Trophoblast cell (in vitro differentiated cells and primary cell): Measurements from ENCODE around the gene ARHGAP33.
A peak's percentile ranks its signal among the peaks of the same experiment; 100 is the strongest.

Source experiments
- DNase-seq, 2 donors: peaks; one replicate each; pipeline ENCODE4 v3.0.0-alpha.2; 2016
- H2AFZ ChIP-seq: 2 replicates; pipeline ENCODE4 v1.6.1; 2013; ENCODE audit warnings: low read length, moderate library complexity, mild to moderate bottlenecking; ENCODE audit not compliant: insufficient read depth, poor library complexity
- H2AK5ac ChIP-seq: 2 replicates; pipeline ENCODE4 v1.6.1; 2013; ENCODE audit warnings: mild to moderate bottlenecking, low read length
- H2BK120ac ChIP-seq: 2 replicates; pipeline ENCODE4 v1.6.1; 2013; ENCODE audit warnings: low read length, mild to moderate bottlenecking, moderate library complexity; ENCODE audit not compliant: insufficient read depth, poor library complexity
- H2BK12ac ChIP-seq: 2 replicates; pipeline ENCODE4 v1.6.1; 2013; ENCODE audit warnings: mild to moderate bottlenecking, low read length, moderate library complexity
- H2BK5ac ChIP-seq: 2 replicates; pipeline ENCODE4 v1.6.1; 2013; ENCODE audit warnings: low read length, low read depth, moderate library complexity, mild to moderate bottlenecking; ENCODE audit not compliant: poor library complexity
- H3K14ac ChIP-seq: 2 replicates; pipeline ENCODE4 v1.6.1; 2013; ENCODE audit warnings: mild to moderate bottlenecking, low read length
- H3K18ac ChIP-seq: 2 replicates; pipeline ENCODE4 v1.6.1; 2013; ENCODE audit warnings: mild to moderate bottlenecking, low read length
- H3K23ac ChIP-seq: 2 replicates; pipeline ENCODE4 v1.6.1; 2013; ENCODE audit warnings: low read length
- H3K27ac ChIP-seq: 2 replicates; pipeline ENCODE4 v1.5.1; 2013; ENCODE audit warnings: low read depth, mild to moderate bottlenecking, inconsistent platforms, low read length, moderate library complexity
- H3K27me3 ChIP-seq: 2 replicates; pipeline ENCODE4 v1.6.1; 2013; ENCODE audit warnings: inconsistent platforms, mild to moderate bottlenecking, low read length, moderate library complexity; ENCODE audit not compliant: insufficient read depth
- H3K36me3 ChIP-seq, 2 experiments: 1 replicate in 1 of 2; 2 replicates in 1 of 2; pipeline ENCODE4 v1.6.1; 2013; ENCODE audit warnings: low read length in 2 of 2, mild to moderate bottlenecking in 2 of 2, moderate library complexity in 1 of 2; ENCODE audit not compliant: insufficient read depth in 2 of 2, control insufficient read depth in 1 of 2
- H3K4ac ChIP-seq: 2 replicates; pipeline ENCODE4 v1.6.1; 2013; ENCODE audit warnings: low read depth, mild to moderate bottlenecking, low read length, moderate library complexity
- H3K4me1 ChIP-seq, 2 experiments: 1 replicate in 1 of 2; 2 replicates in 1 of 2; pipeline ENCODE4 v1.6.1; 2013; ENCODE audit warnings: low read length in 2 of 2, mild to moderate bottlenecking in 2 of 2, moderate library complexity in 1 of 2; ENCODE audit not compliant: insufficient read depth in 2 of 2, control insufficient read depth in 1 of 2
- H3K4me2 ChIP-seq: 2 replicates; pipeline ENCODE4 v1.6.1; 2013; ENCODE audit warnings: inconsistent platforms, mild to moderate bottlenecking, low read length, moderate library complexity
- H3K4me3 ChIP-seq: 2 replicates; pipeline ENCODE4 v1.5.1; 2013; ENCODE audit warnings: mild to moderate bottlenecking, low read depth, low read length, inconsistent platforms
- H3K79me1 ChIP-seq: one replicate; pipeline ENCODE4 v1.6.1; 2013; ENCODE audit warnings: low read length
- H3K79me2 ChIP-seq: 2 replicates; pipeline ENCODE4 v1.6.1; 2013; ENCODE audit warnings: low read length, mild to moderate bottlenecking; ENCODE audit not compliant: control insufficient read depth, insufficient read depth, poor library complexity
- H3K9ac ChIP-seq: 2 replicates; pipeline ENCODE4 v1.6.1; 2013; ENCODE audit warnings: mild to moderate bottlenecking, low read length
- H3K9me3 ChIP-seq: 2 replicates; pipeline ENCODE4 v1.6.1; 2013; ENCODE audit warnings: low read depth, mild to moderate bottlenecking, control low read depth, inconsistent platforms, low read length; ENCODE audit not compliant: insufficient read depth
- H4K12ac ChIP-seq: 2 replicates; pipeline ENCODE4 v1.6.1; 2013; ENCODE audit warnings: low read depth, mild to moderate bottlenecking, low read length, moderate library complexity
- H4K8ac ChIP-seq: 2 replicates; pipeline ENCODE4 v1.6.1; 2013; ENCODE audit warnings: low read depth, mild to moderate bottlenecking, low read length, moderate library complexity
- H4K91ac ChIP-seq: one replicate; pipeline ENCODE4 v1.6.1; 2013; ENCODE audit warnings: low read depth, mild to moderate bottlenecking, low read length, moderate library complexity
- WGBS: extraction: QIAGEN DNeasy Blood & Tissue Kit; methylation state at CpG from one replicate; pipeline ENCODE4 v1.1.7; 2013; ENCODE audit warnings: missing lambda C conversion rate; ENCODE audit not compliant: insufficient read length, insufficient coverage; ENCODE audit errors: extremely low coverage; 5-methylcytosine and 5-hydroxymethylcytosine counted together

The ARHGAP33 gene

DNA sequence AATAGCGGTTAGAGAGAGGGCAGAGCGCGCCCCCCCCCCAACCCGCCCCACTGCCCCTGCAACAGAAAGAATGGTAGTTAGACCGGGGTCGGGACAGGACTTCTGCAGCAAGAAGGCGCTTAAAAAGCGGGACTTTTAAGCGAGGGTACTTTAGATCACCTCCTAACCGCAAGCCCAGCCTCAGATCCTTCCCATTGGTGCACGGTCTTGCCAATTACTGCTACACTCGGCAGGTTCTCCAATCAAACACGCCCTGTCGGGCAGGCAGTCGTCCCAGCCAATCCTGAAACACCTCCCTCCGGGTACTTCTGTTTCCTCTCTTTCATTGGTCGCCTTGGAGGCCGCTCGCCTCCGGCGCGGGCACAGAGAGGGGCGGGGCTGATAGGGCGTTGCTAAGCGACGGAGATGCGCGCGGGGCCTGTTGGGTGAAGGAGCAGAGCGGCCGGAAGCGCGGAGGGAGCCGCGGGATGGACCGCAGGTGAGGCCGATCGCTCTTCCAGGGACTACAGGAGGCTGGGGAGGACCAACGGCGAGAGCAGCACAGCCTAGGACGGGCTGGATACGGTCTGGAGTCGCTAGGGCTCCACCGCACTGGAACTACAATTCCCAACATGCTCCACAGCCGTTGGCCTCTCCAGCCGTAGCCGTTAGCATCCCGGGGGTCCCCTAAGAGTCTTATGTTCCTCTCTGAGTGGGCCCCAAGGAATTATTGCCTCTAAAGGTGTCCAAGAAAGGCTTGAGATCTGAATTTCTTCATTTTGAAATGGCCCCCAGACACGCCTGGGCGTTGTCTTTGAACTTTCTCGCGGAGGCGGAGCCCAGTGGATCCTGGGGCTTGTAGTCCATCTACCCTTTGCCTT is 17.4 kb upstream of the ARHGAP33 start, which contains the start of gene PROSER3:
Gene PROSER3 (plus strand): TSS at position 428 of the 860 bp plus-strand sequence. CDS start 40 bp downstream, at position 468.
- H3K4me2 ChIP-seq: peak within 1 kb of the TSS; percentile 69
- H2BK5ac ChIP-seq: peak within 1 kb of the TSS; percentile 88
- H2AFZ ChIP-seq: peak within 1 kb of the TSS; percentile 75
- H3K79me1 ChIP-seq: peaks cover 27% of the 10 kb centered on the region
- peak within 1 kb of the TSS; percentile 93 for H2BK120ac ChIP-seq
- H3K27me3 ChIP-seq: no peaks in the 10 kb centered on the region
- H3K4me1 ChIP-seq: peaks cover 29 to 31% of the 10 kb centered on the region in 2 experiments
- peak within 1 kb of the TSS; percentile 71 for H3K4ac ChIP-seq
- H3K36me3 ChIP-seq: peaks cover 33 to 36% of the 10 kb centered on the region in 2 experiments
- peak within 1 kb of the TSS; percentile 93 for H4K8ac ChIP-seq
- H4K12ac ChIP-seq: peak within 1 kb of the TSS; percentile 85
- DNase-seq: peak; percentile 99
- peak within 1 kb of the TSS; percentile 91 for H3K14ac ChIP-seq
- H3K4me3 ChIP-seq: peak within 1 kb of the TSS; percentile 86
- no peak within 1 kb of the TSS for H3K23ac ChIP-seq
- no CpG with 5 or more reads among the region's 53 CpGs for WGBS
- H2AK5ac ChIP-seq: peak within 1 kb of the TSS; percentile 91
- H3K9ac ChIP-seq: peak within 1 kb of the TSS; percentile 90
- H3K79me2 ChIP-seq: peaks cover 6% of the 10 kb centered on the region
- H2BK12ac ChIP-seq: peak within 1 kb of the TSS; percentile 83
- H3K27ac ChIP-seq: peak within 1 kb of the TSS; percentile 93
- peak within 1 kb of the TSS; percentile 95 for H4K91ac ChIP-seq
- peak within 1 kb of the TSS; percentile 89 for H3K18ac ChIP-seq
- H3K9me3 ChIP-seq: peaks cover 4% of the 10 kb centered on the region

DNA sequence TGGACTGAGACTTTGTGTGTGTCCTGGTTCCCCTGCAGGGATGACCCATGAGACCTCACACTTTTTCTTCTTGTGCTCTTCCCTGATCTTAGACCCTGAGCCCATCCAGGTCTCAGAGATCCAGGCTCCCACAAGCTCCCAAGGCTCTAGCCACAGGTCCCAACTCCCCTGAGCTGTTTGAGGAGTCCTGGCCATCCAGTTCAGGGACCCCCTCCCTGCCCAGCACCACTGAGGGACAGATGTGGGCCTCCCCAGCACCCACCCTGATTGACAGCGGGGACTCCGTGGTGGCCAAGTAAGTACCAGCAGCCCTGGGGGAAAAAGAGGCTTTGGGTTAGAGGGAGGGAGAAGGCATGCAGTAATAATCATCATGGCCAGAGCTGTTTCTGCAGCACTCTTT is 15.7 kb upstream of the ARHGAP33 start:
- H3K27me3 ChIP-seq: no peaks in the 10 kb centered on the region
- H3K4ac ChIP-seq: no peak overlapping the region
- H2BK5ac ChIP-seq: no peak overlapping the region
- H3K23ac ChIP-seq: no peak overlapping the region
- DNase-seq: no peak
- no peak overlapping the region for H3K18ac ChIP-seq
- no peak overlapping the region for H4K12ac ChIP-seq
- no peak overlapping the region for H3K9ac ChIP-seq
- H3K4me2 ChIP-seq: no peak overlapping the region
- peaks cover 26 to 31% of the 10 kb centered on the region in 2 experiments for H3K4me1 ChIP-seq
- H3K79me1 ChIP-seq: peaks cover 27% of the 10 kb centered on the region
- WGBS: no CpG with 5 or more reads among the region's 2 CpGs
- H3K36me3 ChIP-seq: peaks cover 25 to 28% of the 10 kb centered on the region in 2 experiments
- no peak overlapping the region for H4K8ac ChIP-seq
- H3K27ac ChIP-seq: no peak overlapping the region
- no peaks in the 10 kb centered on the region for H3K9me3 ChIP-seq
- H3K79me2 ChIP-seq: peaks cover 6% of the 10 kb centered on the region
- H2AFZ ChIP-seq: no peak overlapping the region
- H4K91ac ChIP-seq: no peak overlapping the region
- H3K4me3 ChIP-seq: no peak overlapping the region
- no peak overlapping the region for H2AK5ac ChIP-seq
- no peak overlapping the region for H2BK120ac ChIP-seq
- no peak overlapping the region for H3K14ac ChIP-seq
- no peak overlapping the region for H2BK12ac ChIP-seq

DNA sequence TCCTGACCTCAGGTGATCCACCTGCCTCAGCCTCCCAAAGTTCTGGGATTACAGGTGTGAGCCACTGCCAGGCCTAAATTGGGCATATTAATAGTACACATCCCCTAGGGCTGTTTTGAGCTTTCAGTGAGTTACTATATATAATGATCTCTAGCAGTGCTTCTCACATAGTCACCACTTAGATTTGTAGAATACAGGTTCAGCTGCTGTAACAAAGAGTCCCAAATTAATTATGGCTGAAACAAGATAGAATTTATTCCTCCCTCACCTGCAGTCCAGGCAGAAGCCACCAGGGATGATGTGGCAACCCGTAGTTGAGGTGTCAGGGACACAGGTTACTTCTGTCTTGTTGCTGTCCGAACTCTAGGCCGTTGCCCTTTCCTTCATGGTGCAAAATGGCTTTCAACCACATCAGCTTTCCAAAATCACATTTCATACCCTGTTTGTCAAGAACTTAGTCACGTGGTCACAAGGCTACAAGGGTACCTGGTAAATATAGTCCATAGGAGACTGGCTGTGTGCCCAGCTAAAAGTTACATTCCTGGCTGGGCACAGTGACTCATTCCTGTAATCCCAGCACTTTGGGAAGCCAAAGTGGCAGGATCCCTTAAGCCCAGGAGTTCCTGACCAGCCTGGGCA is 14.5 kb upstream of the ARHGAP33 start:
- Histone ChIP-seq H3K27ac (no peak overlapping the region), H3K4me1 (peaks cover 16 to 20% of the 10 kb centered on the region in 2 experiments), H3K36me3 (peaks cover 27 to 36% of the 10 kb centered on the region in 2 experiments), H4K91ac (no peak overlapping the region), H3K27me3 (no peaks in the 10 kb centered on the region), H3K4ac (no peak overlapping the region), H3K4me2 (no peak overlapping the region), H3K14ac (no peak overlapping the region), H3K79me1 (peaks cover 20% of the 10 kb centered on the region), H3K4me3 (no peak overlapping the region), H3K79me2 (peaks cover 6% of the 10 kb centered on the region), H4K8ac (no peak overlapping the region), H3K23ac (no peak overlapping the region), H3K18ac (no peak overlapping the region), H2AFZ (no peak overlapping the region), H2BK5ac (no peak overlapping the region), H2BK120ac (no peak overlapping the region), H3K9ac (no peak overlapping the region), H3K9me3 (no peaks in the 10 kb centered on the region), H2BK12ac (no peak overlapping the region), H4K12ac (no peak overlapping the region), H2AK5ac (no peak overlapping the region)
- WGBS: no CpG with 5 or more reads among the region's 4 CpGs
- DNase-seq: no peak

DNA sequence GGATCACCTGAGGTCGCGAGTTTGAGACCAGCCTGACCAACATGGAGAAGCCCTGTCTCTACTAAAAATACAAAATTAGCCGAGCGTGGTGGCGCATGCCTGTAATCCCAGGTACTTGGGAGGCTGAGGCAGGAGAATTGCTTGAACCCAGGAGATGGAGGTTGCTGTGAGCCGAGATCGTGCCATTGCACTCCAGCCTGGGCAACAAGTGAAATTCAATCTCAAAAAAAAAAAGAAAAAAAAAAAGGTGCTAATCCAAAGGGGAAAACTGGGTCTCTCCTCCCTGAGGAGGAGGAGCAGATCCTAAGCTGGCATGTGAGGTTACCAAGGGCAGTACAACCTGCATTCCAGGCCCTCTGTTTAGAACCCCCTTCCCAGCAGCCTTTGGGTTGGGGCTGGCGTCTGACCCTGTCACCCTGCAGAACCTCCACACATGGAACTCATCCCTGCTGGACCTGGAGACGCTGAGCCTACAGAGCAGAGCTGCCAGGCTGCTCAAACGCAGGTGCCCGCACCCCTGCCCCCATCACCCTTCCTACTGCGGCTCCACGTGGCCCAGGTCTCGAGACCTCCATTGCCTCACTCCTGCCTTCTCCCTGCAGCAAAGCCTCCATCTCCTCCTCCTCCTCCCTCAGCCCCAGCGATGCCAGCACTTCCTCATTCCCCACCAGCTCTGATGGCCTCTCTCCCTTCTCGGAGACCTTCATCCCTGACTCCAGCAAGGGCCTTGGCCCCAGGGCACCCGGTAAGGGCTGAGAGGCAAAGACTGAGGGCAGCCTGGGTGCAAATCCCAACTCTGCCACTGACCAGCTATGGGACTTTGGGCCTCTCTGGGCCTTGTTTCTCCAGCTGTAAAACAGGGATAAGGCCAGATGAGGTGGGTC is 10.7 kb upstream of the ARHGAP33 start:
- Histone ChIP-seq H3K4me2 (no peak overlapping the region), H3K9me3 (peaks cover 2% of the 10 kb centered on the region), H3K79me2 (no peaks in the 10 kb centered on the region), H3K9ac (no peak overlapping the region), H3K27ac (no peak overlapping the region), H2AFZ (no peak overlapping the region), H4K91ac (no peak overlapping the region), H3K4me1 (peaks cover 0 to 4% of the 10 kb centered on the region in 2 experiments), H4K8ac (no peak overlapping the region), H2BK120ac (no peak overlapping the region), H3K36me3 (peaks cover 46 to 60% of the 10 kb centered on the region in 2 experiments), H2BK5ac (no peak overlapping the region), H3K4me3 (no peak overlapping the region), H3K79me1 (no peaks in the 10 kb centered on the region), H3K14ac (no peak overlapping the region), H4K12ac (no peak overlapping the region), H3K18ac (no peak overlapping the region), H3K27me3 (no peaks in the 10 kb centered on the region), H3K4ac (no peak overlapping the region), H3K23ac (no peak overlapping the region), H2AK5ac (no peak overlapping the region), H2BK12ac (no peak overlapping the region)
- peak; percentile 77 to 88 for DNase-seq
- no CpG with 5 or more reads among the region's 17 CpGs for whole genome bisulfite sequencing
